Vagina (tissue), 2 donors: ENCODE measurements around the gene TRIM36.

Experiments
- CTCF ChIP-seq, 3 experiments: fragments of 450-650 bp in 2 of 3; fragments of 200-600 bp in 1 of 3; sonication (generic) in 1 of 3; IDR thresholded peaks; one replicate each; pipeline ENCODE4 v1.5.1; 2017 to 2019; ENCODE audit warnings: antibody characterized with exemption in 3 of 3, mild to moderate bottlenecking in 2 of 3, moderate library complexity in 2 of 3
- POLR2A ChIP-seq, 2 donors: fragments of 450-650 bp; IDR thresholded peaks; one replicate each; pipeline ENCODE4 v1.6.1; 2017; ENCODE audit warnings: antibody characterized with exemption in 2 of 2, mild to moderate bottlenecking in 2 of 2, moderate library complexity in 2 of 2

DNA sequence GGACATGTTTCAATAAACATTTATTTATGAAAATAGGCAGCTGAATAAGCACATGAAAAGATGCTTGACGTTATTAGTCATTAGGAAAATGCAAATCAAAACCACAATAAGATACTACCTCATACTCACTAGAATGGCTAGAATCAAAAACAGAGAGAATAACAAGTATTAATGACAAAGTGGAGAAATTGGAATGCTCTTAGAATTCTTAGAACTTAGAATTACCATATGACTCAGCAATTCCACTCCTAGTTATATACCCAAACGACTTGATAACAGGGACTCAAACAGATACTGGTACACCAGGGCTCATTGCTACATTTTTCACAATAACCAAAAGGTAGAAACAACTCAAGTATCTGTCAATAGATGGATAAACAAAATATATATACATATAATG is 15.1 kb upstream of the TRIM36 start:
- TF ChIP-seq CTCF (IDR thresholded peaks at IDR 0.05) (no peak), POLR2A (IDR thresholded peaks at IDR 0.05) (no peak)
